ENCODE results near the gene KCNQ1OT1. TPM values are rescaled to one million over a fixed set of nuclear protein-coding genes. Genes with fewer than 3 reads are reported as not detected.

KCNQ1OT1 gene
- total and polyA plus RNA-seq, 4 donors: 0.65 to 9.8 (median 4.0) TPM

- peaks cover 48% of the 10 kb centered on the region for H3K4me1 ChIP-seq (ENCODE audit: control insufficient read depth, insufficient read depth, low read length)
- H3K27me3 ChIP-seq (ENCODE audit: control insufficient read depth, insufficient read depth, low read length): no peaks in the 10 kb centered on the region
- H3K36me3 ChIP-seq (ENCODE audit: control insufficient read depth, insufficient read depth, low read length): no peaks in the 10 kb centered on the region
- no peak overlapping the region for H3K27ac ChIP-seq (ENCODE audit: low read depth, low read length)
- DNase-seq (ENCODE audit: low read depth in 4 of 6, low spot score in 6 of 6): no peak
- no peaks in the 10 kb centered on the region for H3K9me3 ChIP-seq (ENCODE audit: control insufficient read depth, insufficient read depth, low read length)
- H3K4me3 ChIP-seq (ENCODE audit: low read depth, low read length): no peak overlapping the region
- WGBS (ENCODE audit: insufficient coverage): 92% methylated on average over 21 of the region's 21 CpGs
These were observed 43.8 kb upstream of the KCNQ1OT1 start for GRCh38 chr11:2743427-2744110.

- H3K9me3 ChIP-seq (ENCODE audit: control insufficient read depth, insufficient read depth, low read length): no peaks in the 10 kb centered on the region
- 69% methylated on average over 19 of the region's 20 CpGs for WGBS (ENCODE audit: insufficient coverage)
- DNase-seq (ENCODE audit: low read depth in 4 of 6, low spot score in 6 of 6): peak in 1 of 6 donors; percentile 42
- no peaks in the 10 kb centered on the region for H3K27me3 ChIP-seq (ENCODE audit: control insufficient read depth, insufficient read depth, low read length)
- peaks cover 43% of the 10 kb centered on the region for H3K4me1 ChIP-seq (ENCODE audit: control insufficient read depth, insufficient read depth, low read length)
- H3K4me3 ChIP-seq (ENCODE audit: low read depth, low read length): no peak overlapping the region
- no peak overlapping the region for H3K27ac ChIP-seq (ENCODE audit: low read depth, low read length)
- no peaks in the 10 kb centered on the region for H3K36me3 ChIP-seq (ENCODE audit: control insufficient read depth, insufficient read depth, low read length)
These were observed 43.0 kb upstream of the KCNQ1OT1 start for GRCh38 chr11:2742611-2743426.

GRCh38 chr11:2742201-2742600 lies 42.4 kb upstream of the KCNQ1OT1 start:
- H3K27ac ChIP-seq (ENCODE audit: low read depth, low read length): peak overlapping the region; percentile 22
- peaks cover 43% of the 10 kb centered on the region for H3K4me1 ChIP-seq (ENCODE audit: control insufficient read depth, insufficient read depth, low read length)
- H3K36me3 ChIP-seq (ENCODE audit: control insufficient read depth, insufficient read depth, low read length): no peaks in the 10 kb centered on the region
- DNase-seq (ENCODE audit: low read depth in 4 of 6, low spot score in 6 of 6): peak in 1 of 6 donors; percentile 18
- H3K9me3 ChIP-seq (ENCODE audit: control insufficient read depth, insufficient read depth, low read length): no peaks in the 10 kb centered on the region
- 58% methylated on average over 5 of the region's 5 CpGs for WGBS (ENCODE audit: insufficient coverage)
- H3K4me3 ChIP-seq (ENCODE audit: low read depth, low read length): no peak overlapping the region
- no peaks in the 10 kb centered on the region for H3K27me3 ChIP-seq (ENCODE audit: control insufficient read depth, insufficient read depth, low read length)

- peak overlapping the region; percentile 22 for H3K27ac ChIP-seq (ENCODE audit: low read depth, low read length)
- no peaks in the 10 kb centered on the region for H3K27me3 ChIP-seq (ENCODE audit: control insufficient read depth, insufficient read depth, low read length)
- no peaks in the 10 kb centered on the region for H3K36me3 ChIP-seq (ENCODE audit: control insufficient read depth, insufficient read depth, low read length)
- H3K4me3 ChIP-seq (ENCODE audit: low read depth, low read length): no peak overlapping the region
- peaks cover 40% of the 10 kb centered on the region for H3K4me1 ChIP-seq (ENCODE audit: control insufficient read depth, insufficient read depth, low read length)
- DNase-seq (ENCODE audit: low read depth in 4 of 6, low spot score in 6 of 6): no peak
- no peaks in the 10 kb centered on the region for H3K9me3 ChIP-seq (ENCODE audit: control insufficient read depth, insufficient read depth, low read length)
- 71% methylated on average over 16 of the region's 18 CpGs for WGBS (ENCODE audit: insufficient coverage)
These were observed 41.8 kb upstream of the KCNQ1OT1 start for GRCh38 chr11:2741377-2742131.

- Histone ChIP-seq H3K27ac (ENCODE audit: low read depth, low read length) (no peak overlapping the region), H3K27me3 (ENCODE audit: control insufficient read depth, insufficient read depth, low read length) (no peaks in the 10 kb centered on the region), H3K4me3 (ENCODE audit: low read depth, low read length) (no peak overlapping the region), H3K9me3 (ENCODE audit: control insufficient read depth, insufficient read depth, low read length) (no peaks in the 10 kb centered on the region), H3K4me1 (ENCODE audit: control insufficient read depth, insufficient read depth, low read length) (peaks cover 35% of the 10 kb centered on the region), H3K36me3 (ENCODE audit: control insufficient read depth, insufficient read depth, low read length) (no peaks in the 10 kb centered on the region)
- DNase-seq (ENCODE audit: low read depth in 4 of 6, low spot score in 6 of 6): no peak
- 82% methylated on average over 7 of the region's 7 CpGs for WGBS (ENCODE audit: insufficient coverage)
These were observed 41.2 kb upstream of the KCNQ1OT1 start for GRCh38 chr11:2741006-2741376.

GRCh38 chr11:2740275-2740940 lies 40.6 kb upstream of the KCNQ1OT1 start:
- whole genome bisulfite sequencing (ENCODE audit: insufficient coverage): 94% methylated on average over 16 of the region's 17 CpGs
- Histone ChIP-seq H3K27ac (ENCODE audit: low read depth, low read length) (no peak overlapping the region), H3K4me1 (ENCODE audit: control insufficient read depth, insufficient read depth, low read length) (peaks cover 36% of the 10 kb centered on the region), H3K27me3 (ENCODE audit: control insufficient read depth, insufficient read depth, low read length) (no peaks in the 10 kb centered on the region), H3K4me3 (ENCODE audit: low read depth, low read length) (no peak overlapping the region), H3K9me3 (ENCODE audit: control insufficient read depth, insufficient read depth, low read length) (no peaks in the 10 kb centered on the region), H3K36me3 (ENCODE audit: control insufficient read depth, insufficient read depth, low read length) (no peaks in the 10 kb centered on the region)
- DNase-seq (ENCODE audit: low read depth in 4 of 6, low spot score in 6 of 6): no peak

GRCh38 chr11:2739531-2740274 lies 39.9 kb upstream of the KCNQ1OT1 start:
- Histone ChIP-seq H3K36me3 (ENCODE audit: control insufficient read depth, insufficient read depth, low read length) (no peaks in the 10 kb centered on the region), H3K4me3 (ENCODE audit: low read depth, low read length) (no peak overlapping the region), H3K27me3 (ENCODE audit: control insufficient read depth, insufficient read depth, low read length) (no peaks in the 10 kb centered on the region), H3K4me1 (ENCODE audit: control insufficient read depth, insufficient read depth, low read length) (peaks cover 42% of the 10 kb centered on the region), H3K27ac (ENCODE audit: low read depth, low read length) (no peak overlapping the region), H3K9me3 (ENCODE audit: control insufficient read depth, insufficient read depth, low read length) (no peaks in the 10 kb centered on the region)
- 94% methylated on average over 16 of the region's 18 CpGs for WGBS (ENCODE audit: insufficient coverage)
- no peak for DNase-seq (ENCODE audit: low read depth in 4 of 6, low spot score in 6 of 6)

- no peak for DNase-seq (ENCODE audit: low read depth in 4 of 6, low spot score in 6 of 6)
- peaks cover 51% of the 10 kb centered on the region for H3K4me1 ChIP-seq (ENCODE audit: control insufficient read depth, insufficient read depth, low read length)
- no peaks in the 10 kb centered on the region for H3K36me3 ChIP-seq (ENCODE audit: control insufficient read depth, insufficient read depth, low read length)
- H3K9me3 ChIP-seq (ENCODE audit: control insufficient read depth, insufficient read depth, low read length): no peaks in the 10 kb centered on the region
- no peak overlapping the region for H3K4me3 ChIP-seq (ENCODE audit: low read depth, low read length)
- H3K27me3 ChIP-seq (ENCODE audit: control insufficient read depth, insufficient read depth, low read length): no peaks in the 10 kb centered on the region
- H3K27ac ChIP-seq (ENCODE audit: low read depth, low read length): no peak overlapping the region
- 93% methylated on average over 12 of the region's 14 CpGs for WGBS (ENCODE audit: insufficient coverage)
These were observed 39.0 kb upstream of the KCNQ1OT1 start for GRCh38 chr11:2738551-2739431.
